ENCODE results near the gene ENTPD5. TPM values are rescaled to one million over a fixed set of nuclear protein-coding genes. Genes with fewer than 3 reads are reported as not detected.

Gene ENTPD5
- total and polyA plus RNA-seq, 8 donors, result 4.3 to 58.3 (median 10.8) TPM

GRCh38 chr14:73916324-73916723, 102.8 kb downstream of the ENTPD5 start:
- TF ChIP-seq EP300 (IDR thresholded peaks at IDR 0.05) (no peak), POLR2A (IDR thresholded peaks at IDR 0.05) (no peak), POLR2AphosphoS5 (IDR thresholded peaks at IDR 0.05) (no peak)
- TF ChIP-seq, protein P1, sequence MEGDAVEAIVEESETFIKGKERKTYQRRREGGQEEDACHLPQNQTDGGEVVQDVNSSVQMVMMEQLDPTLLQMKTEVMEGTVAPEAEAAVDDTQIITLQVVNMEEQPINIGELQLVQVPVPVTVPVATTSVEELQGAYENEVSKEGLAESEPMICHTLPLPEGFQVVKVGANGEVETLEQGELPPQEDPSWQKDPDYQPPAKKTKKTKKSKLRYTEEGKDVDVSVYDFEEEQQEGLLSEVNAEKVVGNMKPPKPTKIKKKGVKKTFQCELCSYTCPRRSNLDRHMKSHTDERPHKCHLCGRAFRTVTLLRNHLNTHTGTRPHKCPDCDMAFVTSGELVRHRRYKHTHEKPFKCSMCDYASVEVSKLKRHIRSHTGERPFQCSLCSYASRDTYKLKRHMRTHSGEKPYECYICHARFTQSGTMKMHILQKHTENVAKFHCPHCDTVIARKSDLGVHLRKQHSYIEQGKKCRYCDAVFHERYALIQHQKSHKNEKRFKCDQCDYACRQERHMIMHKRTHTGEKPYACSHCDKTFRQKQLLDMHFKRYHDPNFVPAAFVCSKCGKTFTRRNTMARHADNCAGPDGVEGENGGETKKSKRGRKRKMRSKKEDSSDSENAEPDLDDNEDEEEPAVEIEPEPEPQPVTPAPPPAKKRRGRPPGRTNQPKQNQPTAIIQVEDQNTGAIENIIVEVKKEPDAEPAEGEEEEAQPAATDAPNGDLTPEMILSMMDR (IDR thresholded peaks at IDR 0.05), result no peak
- DNase-seq, result no peak
- 74 to 87% (median 86%) methylated on average over 6 of the region's 6 CpGs for WGBS, 5 donors
- Histone ChIP-seq H3K36me3 (peaks cover 29 to 91% (median 85%) of the 10 kb centered on the region in 4 donors), H3K27me3 (no peaks in the 10 kb centered on the region), H3K4me3 (no peak overlapping the region), H3K27ac (peak overlapping the region in 1 of 5 donors; percentile 33), H3K9me3 (no peaks in the 10 kb centered on the region), H3K4me1 (peaks cover 0 to 4% (median 0%) of the 10 kb centered on the region in 4 donors)
- intact Hi-C loops (cut with DNase I; ENCODE audit: low total_unique reads), result no loop called here

DNA sequence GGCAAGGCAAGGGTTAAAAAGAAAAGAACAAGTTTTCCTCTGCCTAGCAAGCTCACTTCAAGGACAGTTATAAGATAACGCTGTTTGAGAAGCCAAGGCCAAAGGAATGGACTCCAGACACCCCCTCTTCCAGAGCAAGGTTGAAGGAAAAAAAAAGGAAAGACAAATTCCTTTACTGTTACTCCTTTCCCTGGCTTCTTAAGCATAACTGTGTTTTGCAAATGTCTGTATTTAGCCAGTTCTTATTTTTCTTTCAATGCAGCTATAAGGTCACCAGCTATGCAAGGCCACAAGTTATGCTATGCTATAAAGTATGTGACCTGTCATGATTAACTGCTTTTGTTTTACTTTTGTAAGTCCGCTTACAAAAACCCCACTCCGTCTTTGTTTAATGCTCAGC, 105.8 kb downstream of the ENTPD5 start:
- Histone ChIP-seq H3K27ac (no peak overlapping the region), H3K36me3 (peaks cover 38 to 93% (median 90%) of the 10 kb centered on the region in 4 donors), H3K4me3 (no peak overlapping the region), H3K27me3 (no peaks in the 10 kb centered on the region), H3K4me1 (peaks cover 0 to 4% (median 0%) of the 10 kb centered on the region in 4 donors), H3K9me3 (no peaks in the 10 kb centered on the region)
- WGBS, 5 donors, result 58 to 80% (median 79%) methylated on average over 3 of the region's 3 CpGs
- no peak for DNase-seq
- intact Hi-C loops (cut with DNase I; ENCODE audit: low total_unique reads), result no loop called here
- TF ChIP-seq POLR2A (IDR thresholded peaks at IDR 0.05) (no peak), EP300 (IDR thresholded peaks at IDR 0.05) (no peak), POLR2AphosphoS5 (IDR thresholded peaks at IDR 0.05) (no peak)
- TF ChIP-seq, protein P1 (IDR thresholded peaks at IDR 0.05), result no peak

- Histone ChIP-seq H3K9me3 (no peaks in the 10 kb centered on the region), H3K4me1 (peaks cover 0 to 4% (median 0%) of the 10 kb centered on the region in 4 donors), H3K4me3 (no peak overlapping the region), H3K27me3 (no peaks in the 10 kb centered on the region), H3K36me3 (peaks cover 63 to 100% (median 99%) of the 10 kb centered on the region in 4 donors), H3K27ac (no peak overlapping the region)
- TF ChIP-seq, protein P1 (IDR thresholded peaks at IDR 0.05), result no peak
- TF ChIP-seq POLR2AphosphoS5 (IDR thresholded peaks at IDR 0.05), result no peak
- intact Hi-C loops (cut with DNase I; ENCODE audit: low total_unique reads), result no loop called here
- DNase-seq, result no peak
- 88 to 100% (median 100%) methylated on average over 1 of the region's 1 CpG for WGBS, 5 donors
These were observed 109.4 kb downstream of the ENTPD5 start for GRCh38 chr14:73909681-73910080.

Small RNA genes within 50 kb of the gene (small RNA-seq; reads per million reads assigned to genes)
- 0 reads per million in 4 donors for gene AC005480.2

Other genes starting within 250 kb of the ENTPD5 start
- 10 to 100 TPM in 1 of 5 donors, 1 to 10 TPM in 3, under 1 TPM in 1; 0.58 to 17.0 (median 7.7) TPM for gene PTGR2, start 167.5 kb downstream of the ENTPD5 start, total RNA-seq
- gene PTGR2, start 167.5 kb downstream of the ENTPD5 start, polyA plus RNA-seq, result 1 to 10 TPM; 4.5 to 5.5 (median 4.7) TPM
- 100 to 1,000 TPM in 1 of 5 donors, 10 to 100 TPM in 4; 44.8 to 183 (median 58.8) TPM for gene ZNF410, start 132.4 kb downstream of the ENTPD5 start, total RNA-seq
- 10 to 100 TPM; 21.4 to 35.4 (median 25.7) TPM for gene ZNF410, start 132.4 kb downstream of the ENTPD5 start, polyA plus RNA-seq
- gene FAM161B, start 69.2 kb downstream of the ENTPD5 start, total RNA-seq, result 1 to 10 TPM in 3 of 5 donors, under 1 TPM in 1, not detected in 1; 0.58 to 5.4 (median 3.4) TPM
- gene FAM161B, start 69.2 kb downstream of the ENTPD5 start, polyA plus RNA-seq, result 1 to 10 TPM; 1.9 to 2.1 (median 1.9) TPM
- 10 to 100 TPM; 10.5 to 83.0 (median 27.0) TPM for gene COQ6, start 69.0 kb downstream of the ENTPD5 start, total RNA-seq
- 10 to 100 TPM; 13.9 to 17.8 (median 15.7) TPM for gene COQ6, start 69.0 kb downstream of the ENTPD5 start, polyA plus RNA-seq
- 10 to 100 TPM in 1 of 5 donors, 1 to 10 TPM in 2, not detected in 2; 1.8 to 13.0 (median 2.0) TPM for gene BBOF1, start 61 bp upstream of the ENTPD5 start, total RNA-seq
- gene BBOF1, start 61 bp upstream of the ENTPD5 start, polyA plus RNA-seq, result 1 to 10 TPM; 3.9 to 6.4 (median 4.1) TPM
- 10 to 100 TPM in 3 of 5 donors, 1 to 10 TPM in 2; 4.7 to 45.5 (median 23.9) TPM for gene ALDH6A1, start 65.2 kb upstream of the ENTPD5 start, total RNA-seq
- 10 to 100 TPM in 2 of 3 donors, 1 to 10 TPM in 1; 9.5 to 19.1 (median 14.8) TPM for gene ALDH6A1, start 65.2 kb upstream of the ENTPD5 start, polyA plus RNA-seq
- 10 to 100 TPM in 2 of 5 donors, 1 to 10 TPM in 2, under 1 TPM in 1; 0.87 to 16.7 (median 9.9) TPM for gene LIN52, start 65.7 kb upstream of the ENTPD5 start, total RNA-seq
- gene LIN52, start 65.7 kb upstream of the ENTPD5 start, polyA plus RNA-seq, result 1 to 10 TPM; 4.5 to 7.8 (median 6.0) TPM
- gene VSX2, start 220.2 kb upstream of the ENTPD5 start, total RNA-seq, result not detected
- not detected for gene VSX2, start 220.2 kb upstream of the ENTPD5 start, polyA plus RNA-seq

Measured in stomach (tissue), 9 donors.